Measurements from ENCODE around the gene ANGPT4. TPM values are rescaled to one million over a fixed set of nuclear protein-coding genes. Genes with fewer than 3 reads are reported as not detected.

ANGPT4 gene
- total and polyA plus RNA-seq, 8 donors = 0.03 to 0.34 (median 0.18) TPM; not detected in 4

GRCh38 chr20:917416-917815 lies 1.3 kb upstream of the ANGPT4 start:
- TF ChIP-seq CTCF (IDR thresholded peaks at IDR 0.05) = no peak
- Histone ChIP-seq H3K4me1 (no peaks in the 10 kb centered on the region), H3K27me3 (no peaks in the 10 kb centered on the region), H3K36me3 (no peaks in the 10 kb centered on the region), H3K27ac (no peak overlapping the region), H3K9me3 (no peaks in the 10 kb centered on the region), H3K4me3 (no peak overlapping the region)
- ATAC-seq = no peak
- DNase-seq = no peak
- 43 to 60% methylated on average over 4 of the region's 4 CpGs for WGBS, 2 donors
- FAIRE-seq = no peak
- intact Hi-C loops (cut with DNase I) = no loop called here

- FAIRE-seq (no peak), DNase-seq (no peak), ATAC-seq (no peak)
- Histone ChIP-seq H3K4me1 (no peaks in the 10 kb centered on the region), H3K4me3 (no peak overlapping the region), H3K36me3 (no peaks in the 10 kb centered on the region), H3K27me3 (no peaks in the 10 kb centered on the region), H3K9me3 (no peaks in the 10 kb centered on the region), H3K27ac (no peak overlapping the region)
- no peak for TF ChIP-seq CTCF (IDR thresholded peaks at IDR 0.05)
- WGBS, 2 donors = 27 to 31% methylated on average over 5 of the region's 5 CpGs
- intact Hi-C loops (cut with DNase I) = no loop called here
Measured at GRCh38 chr20:916825-917224, 691 bp upstream of the ANGPT4 start.

- DNase-seq = no peak
- H3K36me3 ChIP-seq = no peaks in the 10 kb centered on the region
- intact Hi-C loops (cut with DNase I) = no loop called here
- 46 to 59% methylated on average over 15 of the region's 15 CpGs for WGBS, 2 donors
- no peak overlapping the region for H3K4me3 ChIP-seq
- no peaks in the 10 kb centered on the region for H3K27me3 ChIP-seq
- FAIRE-seq = no peak
- H3K4me1 ChIP-seq = no peaks in the 10 kb centered on the region
- H3K9me3 ChIP-seq = no peaks in the 10 kb centered on the region
- H3K27ac ChIP-seq = no peak overlapping the region
- ATAC-seq = no peak
- no peak for TF ChIP-seq CTCF (IDR thresholded peaks at IDR 0.05)
Measured at GRCh38 chr20:914727-915498, 1.2 kb downstream of the ANGPT4 start.

GRCh38 chr20:913306-913849 lies 2.8 kb downstream of the ANGPT4 start:
- no peak overlapping the region for H3K4me3 ChIP-seq
- no peak overlapping the region for H3K27ac ChIP-seq
- WGBS, 2 donors = 69 to 78% methylated on average over 5 of the region's 5 CpGs
- H3K27me3 ChIP-seq = no peaks in the 10 kb centered on the region
- intact Hi-C loops (cut with DNase I) = no loop called here
- ATAC-seq (no peak), DNase-seq (no peak), FAIRE-seq (no peak)
- no peaks in the 10 kb centered on the region for H3K9me3 ChIP-seq
- no peaks in the 10 kb centered on the region for H3K4me1 ChIP-seq
- no peaks in the 10 kb centered on the region for H3K36me3 ChIP-seq
- TF ChIP-seq CTCF (IDR thresholded peaks at IDR 0.05) = no peak

Data from pancreas (tissue), 10 donors.